ENCODE results near the gene GNAO1. TPM values are rescaled to one million over a fixed set of nuclear protein-coding genes. Genes with fewer than 3 reads are reported as not detected.

Gene GNAO1
- total RNA-seq, 2 experiments from 2014 or later = 4.2 to 4.5 TPM

GRCh38 chr16:56295059-56295665 is 103.9 kb downstream of the GNAO1 start:
- Mint-ChIP-seq H3K4me3 (no peak overlapping the region), H3K4me1 (peaks cover 3% of the 10 kb centered on the region), H3K9me3 (no peaks in the 10 kb centered on the region), H3K27me3 (peaks cover 6% of the 10 kb centered on the region), H3K36me3 (ENCODE audit: low read depth) (no peaks in the 10 kb centered on the region), H3K27ac (no peak overlapping the region)
- ChIA-PET POLR2A (no interaction called here), CTCF (no interaction called here)
- DNase-seq = no peak

- no peak for DNase-seq
- Mint-ChIP-seq H3K27ac (no peak overlapping the region), H3K27me3 (peaks cover 6% of the 10 kb centered on the region), H3K9me3 (no peaks in the 10 kb centered on the region), H3K4me1 (peaks cover 3% of the 10 kb centered on the region), H3K4me3 (no peak overlapping the region), H3K36me3 (ENCODE audit: low read depth) (no peaks in the 10 kb centered on the region)
- CTCF ChIA-PET = interaction anchor here (2.0 kb wide), 1 partner anchor 22 kb away, joined by 4 read pairs; no protein-coding TSS in a partner anchor
- POLR2A ChIA-PET = no interaction called here
These were observed 104.6 kb downstream of the GNAO1 start for GRCh38 chr16:56295739-56296527.

GRCh38 chr16:56297684-56298083 is 106.4 kb downstream of the GNAO1 start:
- ChIA-PET POLR2A (no interaction called here), CTCF (interaction anchor here (0.6 to 2.0 kb wide), 3 partner anchors 21 to 73 kb away, joined by 3 to 4 read pairs (median 3); no protein-coding TSS in a partner anchor)
- peaks cover 3% of the 10 kb centered on the region for H3K4me1 Mint-ChIP-seq
- peaks cover 6% of the 10 kb centered on the region for H3K27me3 Mint-ChIP-seq
- H3K4me3 Mint-ChIP-seq = no peak overlapping the region
- no peaks in the 10 kb centered on the region for H3K9me3 Mint-ChIP-seq
- no peak for DNase-seq
- H3K27ac Mint-ChIP-seq = no peak overlapping the region
- H3K36me3 Mint-ChIP-seq (ENCODE audit: low read depth) = no peaks in the 10 kb centered on the region

GRCh38 chr16:56298116-56298515 is 106.8 kb downstream of the GNAO1 start:
- peaks cover 6% of the 10 kb centered on the region for H3K27me3 Mint-ChIP-seq
- H3K36me3 Mint-ChIP-seq (ENCODE audit: low read depth) = no peaks in the 10 kb centered on the region
- H3K27ac Mint-ChIP-seq = no peak overlapping the region
- no peak for DNase-seq
- ChIA-PET CTCF (interaction anchor here (0.6 to 2.0 kb wide), 2 partner anchors 20 to 51 kb away, joined by 3 to 4 read pairs; no protein-coding TSS in a partner anchor), POLR2A (no interaction called here)
- H3K4me1 Mint-ChIP-seq = peaks cover 3% of the 10 kb centered on the region
- no peaks in the 10 kb centered on the region for H3K9me3 Mint-ChIP-seq
- H3K4me3 Mint-ChIP-seq = no peak overlapping the region

- Mint-ChIP-seq H3K9me3 (no peaks in the 10 kb centered on the region), H3K4me3 (no peak overlapping the region), H3K36me3 (ENCODE audit: low read depth) (no peaks in the 10 kb centered on the region), H3K27ac (no peak overlapping the region), H3K4me1 (peaks cover 3% of the 10 kb centered on the region), H3K27me3 (peaks cover 6% of the 10 kb centered on the region)
- POLR2A ChIA-PET = no interaction called here
- CTCF ChIA-PET = no interaction called here
- no peak for DNase-seq
These were observed 107.8 kb downstream of the GNAO1 start for GRCh38 chr16:56298948-56299596.

GRCh38 chr16:56300242-56300623 is 108.9 kb downstream of the GNAO1 start:
- no peaks in the 10 kb centered on the region for H3K9me3 Mint-ChIP-seq
- ChIA-PET POLR2A (no interaction called here), CTCF (interaction anchor here (1.0 kb wide), 1 partner anchor 11 kb away, joined by 3 read pairs; no protein-coding TSS in a partner anchor)
- peaks cover 6% of the 10 kb centered on the region for H3K27me3 Mint-ChIP-seq
- no peak for DNase-seq
- peaks cover 3% of the 10 kb centered on the region for H3K4me1 Mint-ChIP-seq
- no peak overlapping the region for H3K27ac Mint-ChIP-seq
- no peaks in the 10 kb centered on the region for H3K36me3 Mint-ChIP-seq (ENCODE audit: low read depth)
- H3K4me3 Mint-ChIP-seq = no peak overlapping the region

- peaks cover 3% of the 10 kb centered on the region for H3K4me1 Mint-ChIP-seq
- CTCF ChIA-PET = interaction anchor here (1.0 kb wide), 1 partner anchor 10 kb away, joined by 3 read pairs; no protein-coding TSS in a partner anchor
- no peak overlapping the region for H3K4me3 Mint-ChIP-seq
- H3K9me3 Mint-ChIP-seq = no peaks in the 10 kb centered on the region
- POLR2A ChIA-PET = no interaction called here
- H3K27ac Mint-ChIP-seq = no peak overlapping the region
- DNase-seq = no peak
- peaks cover 4% of the 10 kb centered on the region for H3K27me3 Mint-ChIP-seq
- H3K36me3 Mint-ChIP-seq (ENCODE audit: low read depth) = no peaks in the 10 kb centered on the region
These were observed 109.9 kb downstream of the GNAO1 start for GRCh38 chr16:56300891-56301850.

GRCh38 chr16:56302506-56302905 is 111.2 kb downstream of the GNAO1 start:
- Mint-ChIP-seq H3K27me3 (peaks cover 4% of the 10 kb centered on the region), H3K27ac (no peak overlapping the region), H3K36me3 (ENCODE audit: low read depth) (no peaks in the 10 kb centered on the region), H3K4me1 (peaks cover 3% of the 10 kb centered on the region), H3K9me3 (no peaks in the 10 kb centered on the region), H3K4me3 (no peak overlapping the region)
- ChIA-PET CTCF (interaction anchor here (0.9 to 1.7 kb wide), 2 partner anchors 16 to 24 kb away, joined by 3 to 5 read pairs; no protein-coding TSS in a partner anchor), POLR2A (no interaction called here)
- no peak for DNase-seq

- H3K4me1 Mint-ChIP-seq = peaks cover under 1% of the 10 kb centered on the region
- POLR2A ChIA-PET = no interaction called here
- no peak overlapping the region for H3K27ac Mint-ChIP-seq
- H3K36me3 Mint-ChIP-seq (ENCODE audit: low read depth) = no peaks in the 10 kb centered on the region
- H3K9me3 Mint-ChIP-seq = no peaks in the 10 kb centered on the region
- H3K4me3 Mint-ChIP-seq = no peak overlapping the region
- CTCF ChIA-PET = interaction anchor here (0.9 to 1.7 kb wide), 2 partner anchors 15 to 25 kb away, joined by 3 to 5 read pairs; no protein-coding TSS in a partner anchor
- H3K27me3 Mint-ChIP-seq = peaks cover under 1% of the 10 kb centered on the region
- no peak for DNase-seq
These were observed 111.9 kb downstream of the GNAO1 start for GRCh38 chr16:56303066-56303715.

GRCh38 chr16:56303880-56304279 is 112.6 kb downstream of the GNAO1 start:
- Mint-ChIP-seq H3K27ac (no peak overlapping the region), H3K9me3 (no peaks in the 10 kb centered on the region), H3K36me3 (ENCODE audit: low read depth) (no peaks in the 10 kb centered on the region), H3K4me3 (no peak overlapping the region), H3K4me1 (no peaks in the 10 kb centered on the region), H3K27me3 (no peaks in the 10 kb centered on the region)
- ChIA-PET POLR2A (no interaction called here), CTCF (interaction anchor here (1.7 kb wide), 1 partner anchor 15 kb away, joined by 5 read pairs; no protein-coding TSS in a partner anchor)
- no peak for DNase-seq

- Mint-ChIP-seq H3K36me3 (ENCODE audit: low read depth) (no peaks in the 10 kb centered on the region), H3K4me1 (no peaks in the 10 kb centered on the region), H3K27ac (no peak overlapping the region), H3K4me3 (no peak overlapping the region), H3K27me3 (no peaks in the 10 kb centered on the region), H3K9me3 (no peaks in the 10 kb centered on the region)
- DNase-seq = no peak
- ChIA-PET POLR2A (no interaction called here), CTCF (no interaction called here)
These were observed 114.8 kb downstream of the GNAO1 start for GRCh38 chr16:56305956-56306565.
